Neural progenitor cell (in vitro differentiated cells): ENCODE measurements around the gene DYSF. TPM values are rescaled to one million over a fixed set of nuclear protein-coding genes. Genes with fewer than 3 reads are reported as not detected.

Source experiments
- DNase-seq: peaks from one replicate; pipeline ENCODE4 v3.0.0-alpha.2; 2016; ENCODE audit warnings: low spot score
- H2AFZ ChIP-seq: fragments of 200-600 bp; sonication (generic); replicated peaks from 2 replicates; pipeline ENCODE4 v1.6.1; 2016; ENCODE audit warnings: antibody characterized with exemption
- H3F3A ChIP-seq: fragments of 200-600 bp; sonication (generic); 2 replicates; pipeline ENCODE4 v1.6.1; 2016; ENCODE audit warnings: antibody characterized with exemption, low read depth
- H3K27ac ChIP-seq: fragments of 200-600 bp; sonication (generic); 2 replicates; pipeline ENCODE4 v1.5.1; 2016; ENCODE audit warnings: mild to moderate bottlenecking
- H3K27me3 ChIP-seq: fragments of 200-600 bp; sonication (generic); 2 replicates; pipeline ENCODE4 v1.6.1; 2016; ENCODE audit warnings: mild to moderate bottlenecking, moderate library complexity
- H3K36me3 ChIP-seq: fragments of 200-600 bp; sonication (generic); 2 replicates; pipeline ENCODE4 v1.5.1; 2016
- H3K4me1 ChIP-seq: fragments of 200-600 bp; sonication (generic); 2 replicates; pipeline ENCODE4 v1.6.1; 2016; ENCODE audit warnings: mixed run types
- H3K4me2 ChIP-seq: fragments of 200-600 bp; sonication (generic); 2 replicates; pipeline ENCODE4 v1.6.1; 2016
- H3K4me3 ChIP-seq: fragments of 200-600 bp; sonication (generic); 2 replicates; pipeline ENCODE4 v1.5.1; 2016
- H3K79me2 ChIP-seq: fragments of 200-600 bp; sonication (generic); 2 replicates; pipeline ENCODE4 v1.6.1; 2016; ENCODE audit warnings: low read depth
- H3K9ac ChIP-seq: fragments of 200-600 bp; sonication (generic); 2 replicates; pipeline ENCODE4 v1.6.1; 2016
- H3K9me3 ChIP-seq: fragments of 200-600 bp; sonication (generic); 2 replicates; pipeline ENCODE4 v1.5.1; 2016; ENCODE audit warnings: low read depth
- H4K20me1 ChIP-seq: fragments of 200-600 bp; sonication (generic); 2 replicates; pipeline ENCODE4 v1.6.1; 2016; ENCODE audit warnings: low read depth
- H3K27ac Mint-ChIP-seq: 3 replicates; pipeline ENCODE4 v1.8.0; 2021; ENCODE audit warnings: mixed read lengths
- H3K27me3 Mint-ChIP-seq: 2 replicates; pipeline ENCODE4 v1.8.0; 2022; ENCODE audit warnings: low read depth, mild to moderate bottlenecking, inconsistent platforms, moderate library complexity, mixed read lengths; ENCODE audit not compliant: insufficient read depth
- H3K36me3 Mint-ChIP-seq: 3 replicates; pipeline ENCODE4 v1.8.0; 2021; ENCODE audit warnings: mixed read lengths
- H3K4me1 Mint-ChIP-seq: 3 replicates; pipeline ENCODE4 v1.8.0; 2021; ENCODE audit warnings: mixed read lengths
- H3K4me3 Mint-ChIP-seq: 3 replicates; pipeline ENCODE4 v1.8.0; 2021; ENCODE audit warnings: mild to moderate bottlenecking, moderate library complexity, mixed read lengths
- H3K9me3 Mint-ChIP-seq: 3 replicates; pipeline ENCODE4 v1.8.0; 2020; ENCODE audit warnings: mixed read lengths
- EZH2 ChIP-seq: fragments of 200-600 bp; sonication (generic); IDR thresholded peaks from 2 replicates; pipeline ENCODE4 v1.6.1; 2017; ENCODE audit warnings: antibody characterized with exemption, mild to moderate bottlenecking, moderate library complexity
- EZH2phosphoT487 ChIP-seq: fragments of 200-600 bp; sonication (generic); IDR thresholded peaks from 2 replicates; pipeline ENCODE4 v1.6.1; 2017; ENCODE audit warnings: antibody characterized with exemption
- total RNA-seq: library from RNA; depleted of rRNA; stranded (reverse); fragments of >200 nt; gene quantifications from 2 replicates; pipeline ENCODE4 v1.2.3, GENCODE V29; 2015; ENCODE audit warnings: low replicate concordance
- TF ChIP-seq, protein P1 (sequence below): fragments of 200-600 bp; sonication (generic); IDR thresholded peaks from 2 replicates; pipeline ENCODE4 v1.5.1; 2017; ENCODE audit warnings: antibody characterized with exemption, mild to moderate bottlenecking

DYSF gene
- total RNA-seq, 1 donor from 2014 or later = 0.39 TPM

DNA sequence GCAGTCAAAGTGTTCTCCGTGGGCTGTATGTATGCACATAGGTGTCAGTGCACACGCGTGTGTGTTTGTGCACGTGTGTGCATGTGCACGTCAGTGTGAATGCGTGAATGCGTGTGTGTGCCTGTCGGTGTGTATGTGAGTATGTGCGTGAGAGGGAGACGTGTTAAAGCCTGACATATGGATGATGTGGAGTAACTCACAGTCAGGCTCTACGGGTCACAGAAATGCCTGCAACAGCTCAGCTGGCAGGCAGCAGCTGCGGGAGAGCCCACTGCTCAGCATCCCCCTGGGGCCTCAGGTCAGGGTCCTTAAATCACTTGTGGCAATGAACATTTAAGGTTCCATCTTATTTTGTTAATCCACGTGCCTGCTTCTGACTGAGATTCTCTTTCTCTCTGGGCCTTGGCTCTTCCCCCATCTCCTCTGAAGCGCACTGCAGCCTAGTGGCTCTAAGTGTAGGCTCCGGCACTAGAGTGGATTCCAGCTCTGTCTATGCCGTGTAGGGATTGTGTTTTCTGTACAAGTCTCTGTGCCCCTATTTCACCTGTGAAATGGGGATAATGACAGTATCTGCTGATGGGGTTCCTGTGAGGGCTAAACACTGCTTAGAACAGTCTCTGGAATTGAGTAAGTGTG lies 63.0 kb downstream of the DYSF start:
- Histone ChIP-seq H3K9me3 (no peaks in the 10 kb centered on the region), H3K4me1 (no peaks in the 10 kb centered on the region), H3K27me3 (no peaks in the 10 kb centered on the region), H3K27ac (no peak overlapping the region), H2AFZ (no peak overlapping the region), H3K9ac (no peak overlapping the region), H3F3A (no peaks in the 10 kb centered on the region), H4K20me1 (no peaks in the 10 kb centered on the region), H3K4me3 (no peak overlapping the region), H3K36me3 (no peaks in the 10 kb centered on the region), H3K4me2 (no peak overlapping the region), H3K79me2 (no peaks in the 10 kb centered on the region)
- Mint-ChIP-seq H3K27me3 (peaks cover 9% of the 10 kb centered on the region), H3K27ac (no peak overlapping the region), H3K9me3 (no peaks in the 10 kb centered on the region), H3K4me1 (peaks cover 3% of the 10 kb centered on the region), H3K36me3 (no peaks in the 10 kb centered on the region), H3K4me3 (no peak overlapping the region)
- no peak for DNase-seq
- TF ChIP-seq, protein P1, sequence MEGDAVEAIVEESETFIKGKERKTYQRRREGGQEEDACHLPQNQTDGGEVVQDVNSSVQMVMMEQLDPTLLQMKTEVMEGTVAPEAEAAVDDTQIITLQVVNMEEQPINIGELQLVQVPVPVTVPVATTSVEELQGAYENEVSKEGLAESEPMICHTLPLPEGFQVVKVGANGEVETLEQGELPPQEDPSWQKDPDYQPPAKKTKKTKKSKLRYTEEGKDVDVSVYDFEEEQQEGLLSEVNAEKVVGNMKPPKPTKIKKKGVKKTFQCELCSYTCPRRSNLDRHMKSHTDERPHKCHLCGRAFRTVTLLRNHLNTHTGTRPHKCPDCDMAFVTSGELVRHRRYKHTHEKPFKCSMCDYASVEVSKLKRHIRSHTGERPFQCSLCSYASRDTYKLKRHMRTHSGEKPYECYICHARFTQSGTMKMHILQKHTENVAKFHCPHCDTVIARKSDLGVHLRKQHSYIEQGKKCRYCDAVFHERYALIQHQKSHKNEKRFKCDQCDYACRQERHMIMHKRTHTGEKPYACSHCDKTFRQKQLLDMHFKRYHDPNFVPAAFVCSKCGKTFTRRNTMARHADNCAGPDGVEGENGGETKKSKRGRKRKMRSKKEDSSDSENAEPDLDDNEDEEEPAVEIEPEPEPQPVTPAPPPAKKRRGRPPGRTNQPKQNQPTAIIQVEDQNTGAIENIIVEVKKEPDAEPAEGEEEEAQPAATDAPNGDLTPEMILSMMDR = no peak
- TF ChIP-seq EZH2phosphoT487 (no peak), EZH2 (no peak)

DNA sequence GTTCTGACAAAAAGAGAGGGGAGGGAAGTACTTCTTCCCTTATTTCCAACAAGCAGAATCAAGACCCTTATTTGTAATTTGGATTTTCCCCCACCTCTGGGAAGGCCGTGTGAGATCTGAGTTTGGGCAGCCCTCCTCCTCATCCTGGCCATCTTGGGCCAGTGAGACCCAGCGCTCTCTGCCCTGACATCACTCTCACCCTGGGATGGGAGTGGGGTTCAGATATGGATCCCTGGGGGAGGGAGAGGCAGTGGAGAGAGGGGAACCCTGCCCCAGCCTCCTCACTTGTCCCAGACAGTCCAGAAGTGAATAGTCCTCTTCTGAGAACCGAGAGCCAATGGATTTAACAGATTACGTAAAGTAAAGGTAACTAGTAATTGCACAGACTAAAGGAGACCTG lies 64.5 kb downstream of the DYSF start:
- H3K4me1 Mint-ChIP-seq = peaks cover 3% of the 10 kb centered on the region
- H3K27ac ChIP-seq = no peak overlapping the region
- no peak overlapping the region for H3K4me3 Mint-ChIP-seq
- H3F3A ChIP-seq = no peaks in the 10 kb centered on the region
- no peak overlapping the region for H3K4me3 ChIP-seq
- H2AFZ ChIP-seq = no peak overlapping the region
- no peak overlapping the region for H3K9ac ChIP-seq
- no peaks in the 10 kb centered on the region for H3K79me2 ChIP-seq
- H3K27ac Mint-ChIP-seq = no peak overlapping the region
- H3K36me3 Mint-ChIP-seq = no peaks in the 10 kb centered on the region
- H4K20me1 ChIP-seq = no peaks in the 10 kb centered on the region
- no peak for DNase-seq
- H3K9me3 Mint-ChIP-seq = no peaks in the 10 kb centered on the region
- no peaks in the 10 kb centered on the region for H3K36me3 ChIP-seq
- no peaks in the 10 kb centered on the region for H3K9me3 ChIP-seq
- no peak overlapping the region for H3K4me2 ChIP-seq
- no peaks in the 10 kb centered on the region for H3K27me3 ChIP-seq
- no peaks in the 10 kb centered on the region for H3K4me1 ChIP-seq
- TF ChIP-seq, protein P1 = no peak
- TF ChIP-seq EZH2 = no peak
- no peak for TF ChIP-seq EZH2phosphoT487
- peaks cover 9% of the 10 kb centered on the region for H3K27me3 Mint-ChIP-seq

DNA sequence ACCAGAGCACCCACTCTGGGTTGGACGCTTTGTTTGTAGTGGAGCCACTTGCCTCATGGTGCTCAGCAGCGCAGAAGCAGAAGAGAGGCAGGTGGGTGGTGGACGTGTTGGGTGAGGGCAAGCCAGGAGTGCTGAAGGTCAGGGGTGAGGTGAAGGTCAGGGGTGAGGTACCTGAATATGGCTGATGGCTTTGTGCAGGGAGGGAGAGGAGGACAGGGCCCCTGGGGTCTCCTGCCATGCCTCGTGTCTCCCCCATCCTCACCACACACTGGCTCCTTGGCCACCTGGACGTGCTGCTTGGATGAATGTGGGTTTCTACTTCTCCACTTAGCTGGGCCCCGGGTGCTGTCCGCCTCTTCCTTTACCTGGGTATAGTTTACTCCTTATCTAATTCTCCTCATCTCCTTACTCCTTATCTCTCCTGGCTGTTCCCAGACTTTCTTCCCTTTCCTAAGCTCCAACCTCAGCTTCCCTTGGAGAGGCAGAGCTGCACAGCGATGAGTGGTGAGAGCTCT lies 68.1 kb downstream of the DYSF start:
- no peak overlapping the region for H3K9ac ChIP-seq
- H3K9me3 Mint-ChIP-seq = no peaks in the 10 kb centered on the region
- H3K4me1 Mint-ChIP-seq = peaks cover 2% of the 10 kb centered on the region
- no peaks in the 10 kb centered on the region for H3K36me3 Mint-ChIP-seq
- TF ChIP-seq EZH2phosphoT487 (no peak), EZH2 (no peak)
- TF ChIP-seq, protein P1 = no peak
- H3K36me3 ChIP-seq = no peaks in the 10 kb centered on the region
- no peaks in the 10 kb centered on the region for H3K79me2 ChIP-seq
- no peak overlapping the region for H3K4me3 Mint-ChIP-seq
- no peaks in the 10 kb centered on the region for H3F3A ChIP-seq
- H3K27ac ChIP-seq = no peak overlapping the region
- peaks cover 8% of the 10 kb centered on the region for H3K27me3 Mint-ChIP-seq
- H3K4me3 ChIP-seq = no peak overlapping the region
- H3K9me3 ChIP-seq = no peaks in the 10 kb centered on the region
- no peak overlapping the region for H3K27ac Mint-ChIP-seq
- no peak overlapping the region for H2AFZ ChIP-seq
- no peaks in the 10 kb centered on the region for H3K27me3 ChIP-seq
- no peaks in the 10 kb centered on the region for H4K20me1 ChIP-seq
- DNase-seq = no peak
- no peaks in the 10 kb centered on the region for H3K4me1 ChIP-seq
- H3K4me2 ChIP-seq = no peak overlapping the region
